Mucosa of descending colon (tissue), 3 donors: Measurements from ENCODE around the gene ADAP1. TPM values are rescaled to one million over a fixed set of nuclear protein-coding genes. Genes with fewer than 3 reads are reported as not detected.

Source experiments
- ATAC-seq: fragments of 200-7000 bp; cut with Tn5 transposase; one replicate; pipeline ENCODE4 v1.9.1; 2020; ENCODE audit warnings: mild to moderate bottlenecking, moderate library complexity
- DNase-seq, 3 donors: peaks; one replicate each; pipeline ENCODE4 v3.0.0-alpha.2; 2020
- H3K36me3 ChIP-seq: fragments of 200-600 bp; one replicate; pipeline ENCODE4 v1.8.0; 2021; ENCODE audit warnings: low read depth, mild to moderate bottlenecking
- H3K4me1 ChIP-seq: fragments of 200-600 bp; one replicate; pipeline ENCODE4 v1.8.0; 2021; ENCODE audit warnings: low read depth, mild to moderate bottlenecking
- H3K4me3 ChIP-seq: fragments of 200-600 bp; one replicate; pipeline ENCODE4 v1.8.0; 2021; ENCODE audit warnings: mild to moderate bottlenecking
- H3K9me3 ChIP-seq: fragments of 200-600 bp; one replicate; pipeline ENCODE4 v1.8.0; 2021; ENCODE audit warnings: mild to moderate bottlenecking
- CTCF ChIP-seq: fragments of 200-600 bp; IDR thresholded peaks from one replicate; pipeline ENCODE4 v1.8.0; 2022; ENCODE audit warnings: antibody characterized with exemption, mild to moderate bottlenecking
- intact Hi-C, 2 donors: fragments of 100-400 bp; cut with DNase I in 1 of 2; cut with micrococcal nuclease in 1 of 2; formaldehyde crosslinking; loops; one replicate each; pipeline versions ENCODE4 v1.11.0 to v1.11.1; 2022; cut with DNase I, micrococcal nuclease
- total RNA-seq, 3 donors: library from RNA; stranded (reverse); fragmentation: NEBNext Ultra II Directional in 2 of 3; extraction: Animal tissue kit (Norgen Biotek cat#: 25700) in 2 of 3; gene quantifications; one replicate each; pipeline versions ENCODE4 v1.2.1 to v1.2.4, GENCODE V29; 2021 to 2023
- donor health status: DM: no; HTN: no; CAD: no; lungs with moderate emphysema.
- donor health status: DM: no; HTN: no; CAD: no.
- donor health status: DM: no; HTN: yes; CAD: no.

Gene ADAP1
- total RNA-seq, 3 donors from 2014 or later, result 80.7 to 153 (median 98.8) TPM

DNA sequence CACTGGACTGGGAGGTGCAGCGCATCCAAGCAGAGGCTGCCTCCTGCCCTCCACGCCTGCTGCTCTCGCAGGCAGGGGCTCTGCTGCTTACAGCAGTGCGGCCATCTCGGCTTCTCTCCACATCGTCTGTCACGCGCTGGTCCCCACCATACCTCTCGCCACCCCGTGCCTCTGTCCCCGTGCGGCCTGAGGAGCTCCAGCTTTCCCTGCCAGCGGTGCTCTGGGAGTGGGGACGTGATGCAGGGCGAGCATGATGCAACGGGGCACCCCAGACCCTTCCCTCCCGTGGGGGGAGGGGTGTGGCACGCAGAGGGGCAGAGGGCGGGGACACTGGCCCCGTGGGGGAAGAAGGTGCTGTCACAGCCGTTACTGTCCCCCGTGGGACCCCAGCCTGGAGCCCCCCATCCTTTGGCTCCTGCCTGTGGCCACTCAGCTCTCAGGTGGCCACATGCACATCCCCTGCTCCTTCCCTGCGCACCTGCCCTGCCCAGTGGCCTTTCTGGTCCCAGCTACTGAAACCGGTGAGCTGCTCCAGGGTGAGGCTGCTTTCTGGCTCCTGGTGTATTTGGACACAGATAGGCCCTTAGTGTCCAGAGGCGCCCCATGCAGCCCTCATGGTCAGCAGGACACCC lies 69.1 kb downstream of the ADAP1 start:
- Histone ChIP-seq H3K9me3 (no peaks in the 10 kb centered on the region), H3K36me3 (no peaks in the 10 kb centered on the region), H3K4me3 (no peak overlapping the region), H3K4me1 (peaks cover 4% of the 10 kb centered on the region)
- ATAC-seq, result no peak
- peak in 2 of 3 donors; percentile 24 to 40 for DNase-seq
- TF ChIP-seq CTCF, result no peak
- intact Hi-C loops, result no loop called here

GRCh38 chr7:884191-885003 lies 70.1 kb downstream of the ADAP1 start:
- intact Hi-C loops, result no loop called here
- no peak overlapping the region for H3K4me3 ChIP-seq
- H3K4me1 ChIP-seq, result peaks cover 4% of the 10 kb centered on the region
- no peaks in the 10 kb centered on the region for H3K36me3 ChIP-seq
- ATAC-seq, result no peak
- peak in 2 of 3 donors; percentile 22 to 52 for DNase-seq
- no peak for TF ChIP-seq CTCF
- no peaks in the 10 kb centered on the region for H3K9me3 ChIP-seq

- Histone ChIP-seq H3K4me3 (no peak overlapping the region), H3K4me1 (peaks cover 9% of the 10 kb centered on the region), H3K9me3 (no peaks in the 10 kb centered on the region), H3K36me3 (no peaks in the 10 kb centered on the region)
- no peak for TF ChIP-seq CTCF
- DNase-seq (peak in 2 of 3 donors; percentile 25 to 45), ATAC-seq (no peak)
- intact Hi-C loops, result no loop called here
These were observed 71.1 kb downstream of the ADAP1 start for GRCh38 chr7:883055-884021.

DNA sequence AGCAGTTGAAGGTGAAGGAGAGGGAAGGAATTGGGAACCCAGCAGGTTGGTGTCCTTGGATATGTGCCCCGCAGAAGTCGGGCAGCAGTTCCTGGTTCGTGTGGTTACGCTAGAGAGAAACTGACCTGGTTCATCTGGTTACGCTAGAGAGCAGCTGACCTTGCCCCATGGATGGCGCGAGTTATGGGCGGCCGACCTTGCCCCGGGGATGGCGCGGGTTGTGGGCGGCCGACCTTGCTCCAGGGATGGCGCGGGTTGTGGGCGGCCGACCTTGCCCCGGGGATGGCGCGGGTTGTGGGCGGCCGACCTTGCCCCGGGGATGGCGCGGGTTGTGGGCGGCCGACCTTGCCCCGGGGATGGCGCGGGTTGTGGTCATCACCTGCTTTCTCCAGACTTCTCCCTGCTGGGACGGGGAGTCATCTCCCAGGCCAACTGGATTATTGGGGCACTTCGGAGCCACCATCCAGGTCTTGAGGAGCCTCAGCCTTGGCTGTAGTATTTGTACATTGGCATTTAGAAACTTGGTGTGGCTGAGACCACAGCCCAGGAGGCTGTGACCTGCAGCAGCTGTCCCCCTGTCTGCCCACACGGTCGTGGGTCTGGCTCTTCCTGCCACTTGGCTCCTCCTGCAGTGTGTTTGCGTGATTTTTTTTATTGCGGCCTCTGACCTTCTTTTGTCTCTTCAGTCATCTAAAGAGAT lies 72.0 kb downstream of the ADAP1 start:
- peak in 2 of 3 donors; percentile 23 to 36 for DNase-seq
- no peak overlapping the region for H3K4me3 ChIP-seq
- H3K9me3 ChIP-seq, result no peaks in the 10 kb centered on the region
- H3K36me3 ChIP-seq, result no peaks in the 10 kb centered on the region
- intact Hi-C loops, result no loop called here
- ATAC-seq, result no peak
- peaks cover 14% of the 10 kb centered on the region for H3K4me1 ChIP-seq
- TF ChIP-seq CTCF, result no peak
